Loucy (cell line): ENCODE data around the gene MCFD2.

Experiments
- H2AFZ ChIP-seq: fragments of 200-600 bp; sonication (generic); 2 replicates; pipeline ENCODE4 v1.6.0; 2016; ENCODE audit warnings: antibody characterized with exemption, mild to moderate bottlenecking, low read length, moderate library complexity
- H3F3A ChIP-seq: fragments of 200-600 bp; 2 replicates; pipeline ENCODE4 v1.6.0; 2016; ENCODE audit warnings: antibody characterized with exemption, low read depth, mild to moderate bottlenecking
- H3K27me3 ChIP-seq: fragments of 200-600 bp; sonication (generic); 2 replicates; pipeline ENCODE4 v1.6.1; 2014; ENCODE audit warnings: low read length, mild to moderate bottlenecking; ENCODE audit not compliant: insufficient read depth, poor library complexity, severe bottlenecking
- H3K36me3 ChIP-seq: fragments of 200-600 bp; sonication (generic); 2 replicates; pipeline ENCODE4 v1.6.1; 2016; ENCODE audit warnings: low read length; ENCODE audit not compliant: insufficient read depth
- H3K4me1 ChIP-seq: fragments of 200-600 bp; sonication (generic); 2 replicates; pipeline ENCODE4 v1.5.1; 2014; ENCODE audit warnings: low read length, mild to moderate bottlenecking; ENCODE audit not compliant: insufficient read depth, poor library complexity, severe bottlenecking
- H3K4me2 ChIP-seq: fragments of 200-600 bp; sonication (generic); 2 replicates; pipeline ENCODE4 v1.6.0; 2014; ENCODE audit warnings: antibody characterized with exemption, low read length, low read depth, mild to moderate bottlenecking; ENCODE audit not compliant: poor library complexity, severe bottlenecking
- H3K4me3 ChIP-seq: fragments of 200-600 bp; sonication (generic); 2 replicates; pipeline ENCODE4 v1.5.1; 2014; ENCODE audit warnings: low read length, mild to moderate bottlenecking, mixed read lengths; ENCODE audit not compliant: poor library complexity, severe bottlenecking
- H3K79me2 ChIP-seq: fragments of 200-600 bp; sonication (generic); 2 replicates; pipeline ENCODE4 v1.6.1; 2014; ENCODE audit warnings: low read length; ENCODE audit not compliant: insufficient read depth
- H3K9ac ChIP-seq: fragments of 200-600 bp; sonication (generic); 2 replicates; pipeline ENCODE4 v1.6.0; 2014; ENCODE audit warnings: mild to moderate bottlenecking, low read depth, low read length, moderate library complexity; ENCODE audit not compliant: poor library complexity, severe bottlenecking
- H3K9me2 ChIP-seq: fragments of 200-600 bp; sonication (generic); replicated peaks from 2 replicates; pipeline ENCODE4 v1.6.1; 2016; ENCODE audit warnings: low read depth, low read length, mixed read lengths
- H3K9me3 ChIP-seq: fragments of 200-600 bp; sonication (generic); 2 replicates; pipeline ENCODE4 v1.6.1; 2014; ENCODE audit warnings: mild to moderate bottlenecking, antibody characterized with exemption, low read length, low read depth; ENCODE audit not compliant: insufficient read depth
- H4K20me1 ChIP-seq: fragments of 200-600 bp; sonication (generic); 2 replicates; pipeline ENCODE4 v1.6.0; 2014; ENCODE audit warnings: antibody characterized with exemption, low read length, mild to moderate bottlenecking; ENCODE audit not compliant: insufficient read depth, poor library complexity, severe bottlenecking
- EZH2phosphoT487 ChIP-seq: fragments of 200-600 bp; IDR thresholded peaks from 2 replicates; pipeline ENCODE4 v1.6.1; 2018; ENCODE audit warnings: antibody characterized with exemption, mild to moderate bottlenecking, moderate library complexity, borderline replicate concordance
- TF ChIP-seq, protein P1 (sequence below): fragments of 200-600 bp; sonication (generic); conservative IDR thresholded peaks from 2 replicates; pipeline ENCODE4 v1.5.1; 2014; ENCODE audit warnings: mild to moderate bottlenecking, antibody characterized with exemption, low read length

Gene MCFD2

DNA sequence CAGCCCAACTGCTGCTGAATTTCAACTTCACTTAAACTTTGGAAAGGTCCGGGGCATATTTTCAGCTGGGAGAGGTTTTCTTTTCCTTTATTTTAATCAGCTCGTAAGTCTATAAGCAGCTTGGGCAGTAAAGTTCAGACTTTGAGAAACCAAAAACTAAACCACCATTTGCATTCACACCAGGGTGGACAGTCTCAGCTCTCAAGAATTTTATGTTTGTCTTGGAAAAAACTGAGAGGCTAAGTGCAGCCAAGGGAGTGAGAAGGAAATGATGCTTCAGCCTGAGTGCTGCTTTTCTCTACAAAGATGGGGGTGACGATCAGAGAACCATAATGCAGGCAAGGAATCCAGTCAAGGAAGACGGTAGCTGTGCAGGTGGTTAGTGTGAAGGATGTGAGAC is 30.2 kb downstream of the MCFD2 start:
- Histone ChIP-seq H4K20me1 (no peaks in the 10 kb centered on the region), H3K4me1 (no peaks in the 10 kb centered on the region), H3K4me2 (no peak overlapping the region), H3K36me3 (no peaks in the 10 kb centered on the region), H3K79me2 (no peaks in the 10 kb centered on the region), H3K27me3 (no peaks in the 10 kb centered on the region), H3K9me2 (no peaks in the 10 kb centered on the region), H3K9ac (no peak overlapping the region), H3K4me3 (no peak overlapping the region), H2AFZ (no peak overlapping the region), H3F3A (no peaks in the 10 kb centered on the region), H3K9me3 (no peaks in the 10 kb centered on the region)
- TF ChIP-seq EZH2phosphoT487 = no peak
- TF ChIP-seq, protein P1, sequence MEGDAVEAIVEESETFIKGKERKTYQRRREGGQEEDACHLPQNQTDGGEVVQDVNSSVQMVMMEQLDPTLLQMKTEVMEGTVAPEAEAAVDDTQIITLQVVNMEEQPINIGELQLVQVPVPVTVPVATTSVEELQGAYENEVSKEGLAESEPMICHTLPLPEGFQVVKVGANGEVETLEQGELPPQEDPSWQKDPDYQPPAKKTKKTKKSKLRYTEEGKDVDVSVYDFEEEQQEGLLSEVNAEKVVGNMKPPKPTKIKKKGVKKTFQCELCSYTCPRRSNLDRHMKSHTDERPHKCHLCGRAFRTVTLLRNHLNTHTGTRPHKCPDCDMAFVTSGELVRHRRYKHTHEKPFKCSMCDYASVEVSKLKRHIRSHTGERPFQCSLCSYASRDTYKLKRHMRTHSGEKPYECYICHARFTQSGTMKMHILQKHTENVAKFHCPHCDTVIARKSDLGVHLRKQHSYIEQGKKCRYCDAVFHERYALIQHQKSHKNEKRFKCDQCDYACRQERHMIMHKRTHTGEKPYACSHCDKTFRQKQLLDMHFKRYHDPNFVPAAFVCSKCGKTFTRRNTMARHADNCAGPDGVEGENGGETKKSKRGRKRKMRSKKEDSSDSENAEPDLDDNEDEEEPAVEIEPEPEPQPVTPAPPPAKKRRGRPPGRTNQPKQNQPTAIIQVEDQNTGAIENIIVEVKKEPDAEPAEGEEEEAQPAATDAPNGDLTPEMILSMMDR = no peak

DNA sequence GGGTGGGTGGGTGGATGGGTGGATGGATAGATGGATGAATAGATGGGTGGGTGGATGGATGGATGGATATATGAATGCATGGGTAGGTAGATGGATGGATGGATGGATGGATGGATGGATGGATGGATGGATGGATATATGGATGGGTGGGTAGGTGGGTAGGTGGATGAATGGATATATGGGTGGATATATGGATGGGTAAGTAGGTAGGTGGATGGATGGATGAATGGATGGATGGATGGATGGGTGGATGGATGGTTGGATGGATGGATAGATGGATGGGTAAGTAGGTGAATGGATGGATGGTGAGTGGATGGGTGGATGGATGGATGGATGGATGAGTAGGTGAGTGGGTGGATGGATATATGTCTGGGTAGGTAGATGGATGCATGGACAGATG is 36.1 kb downstream of the MCFD2 start:
- no peaks in the 10 kb centered on the region for H3K9me3 ChIP-seq
- no peak overlapping the region for H3K4me2 ChIP-seq
- H3K9me2 ChIP-seq = no peaks in the 10 kb centered on the region
- H4K20me1 ChIP-seq = no peaks in the 10 kb centered on the region
- H3K27me3 ChIP-seq = no peaks in the 10 kb centered on the region
- TF ChIP-seq, protein P1 = no peak
- TF ChIP-seq EZH2phosphoT487 = no peak
- no peaks in the 10 kb centered on the region for H3K4me1 ChIP-seq
- H2AFZ ChIP-seq = no peak overlapping the region
- H3K9ac ChIP-seq = no peak overlapping the region
- no peaks in the 10 kb centered on the region for H3K79me2 ChIP-seq
- no peaks in the 10 kb centered on the region for H3K36me3 ChIP-seq
- no peak overlapping the region for H3K4me3 ChIP-seq
- H3F3A ChIP-seq = no peaks in the 10 kb centered on the region

DNA sequence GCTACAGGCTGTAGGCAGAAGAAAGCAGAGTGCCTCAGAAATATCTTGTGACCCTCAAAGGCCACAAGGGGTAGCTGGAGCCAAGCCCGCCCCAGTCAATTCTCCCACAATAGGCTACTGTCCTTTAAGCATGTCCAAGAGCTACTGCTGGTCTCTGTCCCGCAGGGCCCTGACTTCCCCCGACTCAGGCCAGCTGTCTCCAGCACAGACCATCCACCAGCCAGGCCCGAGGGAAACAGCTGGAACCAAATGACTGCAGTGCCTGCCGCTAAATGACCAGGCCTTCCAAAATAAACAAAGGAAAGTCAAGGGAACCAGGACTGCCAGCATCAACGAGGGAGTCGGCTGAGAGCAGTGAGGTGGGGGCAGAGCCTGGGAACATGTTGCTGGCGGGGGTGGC is 36.7 kb downstream of the MCFD2 start:
- H3K4me3 ChIP-seq = no peak overlapping the region
- H3K27me3 ChIP-seq = no peaks in the 10 kb centered on the region
- no peaks in the 10 kb centered on the region for H3F3A ChIP-seq
- H3K4me1 ChIP-seq = no peaks in the 10 kb centered on the region
- no peaks in the 10 kb centered on the region for H4K20me1 ChIP-seq
- no peak overlapping the region for H3K9ac ChIP-seq
- no peaks in the 10 kb centered on the region for H3K9me2 ChIP-seq
- no peaks in the 10 kb centered on the region for H3K9me3 ChIP-seq
- no peak overlapping the region for H3K4me2 ChIP-seq
- no peaks in the 10 kb centered on the region for H3K36me3 ChIP-seq
- TF ChIP-seq, protein P1 = no peak
- no peak for TF ChIP-seq EZH2phosphoT487
- no peak overlapping the region for H2AFZ ChIP-seq
- H3K79me2 ChIP-seq = no peaks in the 10 kb centered on the region
